Measurements from ENCODE around the gene TACC2. TPM values are rescaled to one million over a fixed set of nuclear protein-coding genes. Genes with fewer than 3 reads are reported as not detected.

TACC2 gene
- total RNA-seq, 1 experiment from 2014 or later = 24.4 TPM

GRCh38 chr10:122224159-122224558 is 235.2 kb downstream of the TACC2 start:
- Mint-ChIP-seq H3K9me3 (ENCODE audit: low read depth, unreplicated experiment) (no peaks in the 10 kb centered on the region), H3K27ac (ENCODE audit: unreplicated experiment) (no peak overlapping the region), H3K27me3 (ENCODE audit: unreplicated experiment) (no peaks in the 10 kb centered on the region), H3K4me1 (ENCODE audit: low read depth, unreplicated experiment) (no peaks in the 10 kb centered on the region), H3K4me3 (ENCODE audit: low read depth, unreplicated experiment) (no peak overlapping the region), H3K36me3 (ENCODE audit: insufficient read depth, unreplicated experiment) (peaks cover 5% of the 10 kb centered on the region)
- DNase-seq = no peak
- no TSS peak for BruUV-seq (replicated peaks)
- intact Hi-C loops (cut with micrococcal nuclease; ENCODE audit: unreplicated experiment) = no loop called here
- CTCF ChIA-PET = interaction anchor here (0.6 kb wide), 1 partner anchor 190 kb away, joined by 5 read pairs; no protein-coding TSS in a partner anchor
- no peak for TF ChIP-seq CTCF (IDR thresholded peaks at IDR 0.05; ENCODE audit: unreplicated experiment)

DNA sequence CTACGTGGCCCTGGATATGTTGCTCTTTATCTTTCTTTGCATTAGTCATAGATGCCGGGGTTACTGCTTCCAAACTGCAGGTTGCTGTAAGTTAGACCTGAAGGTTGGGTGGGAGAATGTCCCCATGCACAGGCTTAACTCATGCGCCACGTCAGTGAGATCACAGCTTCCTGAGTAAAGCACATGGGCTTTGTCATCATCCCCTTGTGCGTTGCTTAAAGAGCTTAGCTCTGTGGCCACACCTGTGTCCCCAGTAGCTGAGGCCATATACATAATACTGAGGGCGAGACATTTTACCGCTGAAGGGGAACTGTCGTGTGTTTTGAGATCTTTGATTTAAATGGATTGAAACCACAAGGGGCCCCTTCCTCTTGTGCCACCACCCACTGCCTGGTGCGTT is 236.4 kb downstream of the TACC2 start:
- CTCF ChIA-PET = no interaction called here
- H3K4me3 Mint-ChIP-seq (ENCODE audit: low read depth, unreplicated experiment) = no peak overlapping the region
- H3K4me1 Mint-ChIP-seq (ENCODE audit: low read depth, unreplicated experiment) = no peaks in the 10 kb centered on the region
- no peak for TF ChIP-seq CTCF (IDR thresholded peaks at IDR 0.05; ENCODE audit: unreplicated experiment)
- no peaks in the 10 kb centered on the region for H3K9me3 Mint-ChIP-seq (ENCODE audit: low read depth, unreplicated experiment)
- H3K27ac Mint-ChIP-seq (ENCODE audit: unreplicated experiment) = no peak overlapping the region
- H3K36me3 Mint-ChIP-seq (ENCODE audit: insufficient read depth, unreplicated experiment) = peaks cover 5% of the 10 kb centered on the region
- intact Hi-C loops (cut with micrococcal nuclease; ENCODE audit: unreplicated experiment) = no loop called here
- no peak for DNase-seq
- no peaks in the 10 kb centered on the region for H3K27me3 Mint-ChIP-seq (ENCODE audit: unreplicated experiment)
- BruUV-seq (replicated peaks) = no TSS peak

DNA sequence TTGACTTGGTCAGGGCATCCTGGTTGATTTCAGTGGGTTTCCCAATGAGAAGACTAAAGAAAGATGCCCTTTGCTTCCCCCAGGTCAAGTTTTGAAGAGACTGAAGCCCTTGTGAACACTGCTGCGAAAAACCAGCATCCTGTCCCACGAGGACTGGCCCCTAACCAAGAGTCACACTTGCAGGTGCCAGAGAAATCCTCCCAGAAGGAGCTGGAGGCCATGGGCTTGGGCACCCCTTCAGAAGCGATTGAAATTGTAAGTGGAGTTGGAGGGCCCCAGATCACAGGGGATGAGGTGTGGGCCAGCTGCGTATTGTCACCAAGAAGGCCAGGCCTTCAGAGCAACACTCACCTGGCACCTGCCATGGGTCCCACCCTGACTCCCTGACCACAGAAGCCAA is 238.8 kb downstream of the TACC2 start:
- H3K4me1 Mint-ChIP-seq (ENCODE audit: low read depth, unreplicated experiment) = no peaks in the 10 kb centered on the region
- intact Hi-C loops (cut with micrococcal nuclease; ENCODE audit: unreplicated experiment) = no loop called here
- H3K9me3 Mint-ChIP-seq (ENCODE audit: low read depth, unreplicated experiment) = no peaks in the 10 kb centered on the region
- TF ChIP-seq CTCF (IDR thresholded peaks at IDR 0.05; ENCODE audit: unreplicated experiment) = no peak
- no peaks in the 10 kb centered on the region for H3K27me3 Mint-ChIP-seq (ENCODE audit: unreplicated experiment)
- H3K27ac Mint-ChIP-seq (ENCODE audit: unreplicated experiment) = no peak overlapping the region
- BruUV-seq (replicated peaks) = no TSS peak
- peaks cover 5% of the 10 kb centered on the region for H3K36me3 Mint-ChIP-seq (ENCODE audit: insufficient read depth, unreplicated experiment)
- no peak for DNase-seq
- no peak overlapping the region for H3K4me3 Mint-ChIP-seq (ENCODE audit: low read depth, unreplicated experiment)
- CTCF ChIA-PET = no interaction called here

DNA sequence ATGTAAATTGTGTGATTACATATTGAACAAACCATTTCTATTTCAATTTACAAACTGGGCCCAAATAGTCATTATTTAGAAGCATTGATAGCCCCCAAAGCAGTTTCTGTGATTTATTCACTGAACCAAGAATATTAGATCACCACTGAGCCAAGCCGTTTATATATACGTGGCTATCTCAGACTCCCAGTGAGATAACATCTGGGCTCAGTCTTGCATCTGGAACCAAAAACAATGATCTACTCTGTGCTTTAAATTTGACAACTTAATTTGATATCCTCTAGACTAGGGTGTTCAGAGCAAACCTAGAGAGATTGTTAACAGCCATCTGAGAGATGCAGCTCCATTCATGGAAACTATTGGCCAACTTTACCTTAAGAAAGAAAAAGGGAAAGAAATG is 240.7 kb downstream of the TACC2 start:
- intact Hi-C loops (cut with micrococcal nuclease; ENCODE audit: unreplicated experiment) = no loop called here
- H3K27ac Mint-ChIP-seq (ENCODE audit: unreplicated experiment) = no peak overlapping the region
- TF ChIP-seq CTCF (IDR thresholded peaks at IDR 0.05; ENCODE audit: unreplicated experiment) = no peak
- DNase-seq = no peak
- BruUV-seq (replicated peaks) = no TSS peak
- H3K4me3 Mint-ChIP-seq (ENCODE audit: low read depth, unreplicated experiment) = no peak overlapping the region
- H3K36me3 Mint-ChIP-seq (ENCODE audit: insufficient read depth, unreplicated experiment) = peaks cover 6% of the 10 kb centered on the region
- H3K9me3 Mint-ChIP-seq (ENCODE audit: low read depth, unreplicated experiment) = no peaks in the 10 kb centered on the region
- no peaks in the 10 kb centered on the region for H3K4me1 Mint-ChIP-seq (ENCODE audit: low read depth, unreplicated experiment)
- CTCF ChIA-PET = no interaction called here
- H3K27me3 Mint-ChIP-seq (ENCODE audit: unreplicated experiment) = no peaks in the 10 kb centered on the region
